ENCODE data around the gene ZSWIM4. TPM values are rescaled to one million over a fixed set of nuclear protein-coding genes. Genes with fewer than 3 reads are reported as not detected.

Gene ZSWIM4
- total and polyA plus RNA-seq, 2 of the 13 experiments (the other 11 are each of a cell fraction or from before 2014, with no cell fraction given) = 0.33 to 0.86 TPM

DNA sequence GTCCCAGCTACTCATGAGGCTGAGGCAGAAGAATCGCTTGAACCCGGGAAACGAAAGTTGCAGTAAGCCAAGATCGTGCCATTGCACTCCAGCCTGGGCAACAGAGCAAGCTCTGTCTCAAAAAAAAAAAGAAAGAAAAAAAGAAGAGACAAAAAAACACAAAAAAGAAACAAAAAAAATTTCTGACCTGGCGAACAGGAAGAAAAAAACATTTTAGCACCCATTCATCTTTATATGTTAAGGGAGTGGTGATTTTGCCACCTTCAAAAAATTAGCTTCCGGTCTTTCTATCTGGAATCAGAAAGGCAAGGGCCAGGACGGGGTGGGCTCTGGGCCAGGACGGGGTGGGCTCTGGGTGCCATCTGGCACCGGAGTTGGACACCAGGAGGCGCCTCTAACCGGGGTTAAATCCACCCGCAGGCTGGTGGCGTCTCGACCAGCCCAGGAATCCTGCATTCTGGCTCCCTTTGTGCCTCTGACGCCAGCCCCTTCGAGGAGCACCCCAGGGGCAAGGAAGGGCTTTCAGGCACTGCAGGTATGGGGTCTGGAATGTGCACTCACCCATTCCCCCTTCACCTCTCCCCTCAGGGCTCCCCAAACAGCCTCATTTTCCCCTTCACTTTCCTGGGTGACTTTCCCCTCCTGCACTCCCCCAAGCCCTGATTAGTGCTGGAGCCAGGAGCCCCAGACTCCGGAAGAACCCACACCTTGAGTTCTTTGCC lies 10.4 kb upstream of the ZSWIM4 start (continued):
- TF ChIP-seq ZNF781 (CRISPR knock-in tag; IDR thresholded peaks at IDR 0.05; ENCODE audit: borderline replicate concordance, not compliant biosample characterization) = no peak
- no peak for TF ChIP-seq TBP (CRISPR knock-in tag; IDR thresholded peaks at IDR 0.05)
- no peak for TF ChIP-seq RAD51 (IDR thresholded peaks at IDR 0.05; ENCODE audit: borderline replicate concordance)
- TF ChIP-seq NR2F6 (IDR thresholded peaks at IDR 0.05) = no peak
- 0 out of 2 replicates have a peak, but pooled peaks have one; percentile 23 for TF ChIP-seq NR2F6 (CRISPR knock-in tag; IDR thresholded peaks at IDR 0.05)
- no peak for TF ChIP-seq ZNF674 (CRISPR knock-in tag; IDR thresholded peaks at IDR 0.05; ENCODE audit: low read depth)
- TF ChIP-seq, protein P1, sequence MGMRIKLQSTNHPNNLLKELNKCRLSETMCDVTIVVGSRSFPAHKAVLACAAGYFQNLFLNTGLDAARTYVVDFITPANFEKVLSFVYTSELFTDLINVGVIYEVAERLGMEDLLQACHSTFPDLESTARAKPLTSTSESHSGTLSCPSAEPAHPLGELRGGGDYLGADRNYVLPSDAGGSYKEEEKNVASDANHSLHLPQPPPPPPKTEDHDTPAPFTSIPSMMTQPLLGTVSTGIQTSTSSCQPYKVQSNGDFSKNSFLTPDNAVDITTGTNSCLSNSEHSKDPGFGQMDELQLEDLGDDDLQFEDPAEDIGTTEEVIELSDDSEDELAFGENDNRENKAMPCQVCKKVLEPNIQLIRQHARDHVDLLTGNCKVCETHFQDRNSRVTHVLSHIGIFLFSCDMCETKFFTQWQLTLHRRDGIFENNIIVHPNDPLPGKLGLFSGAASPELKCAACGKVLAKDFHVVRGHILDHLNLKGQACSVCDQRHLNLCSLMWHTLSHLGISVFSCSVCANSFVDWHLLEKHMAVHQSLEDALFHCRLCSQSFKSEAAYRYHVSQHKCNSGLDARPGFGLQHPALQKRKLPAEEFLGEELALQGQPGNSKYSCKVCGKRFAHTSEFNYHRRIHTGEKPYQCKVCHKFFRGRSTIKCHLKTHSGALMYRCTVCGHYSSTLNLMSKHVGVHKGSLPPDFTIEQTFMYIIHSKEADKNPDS (CRISPR knock-in tag; IDR thresholded peaks at IDR 0.05) = no peak
- TF ChIP-seq SAP130 (CRISPR knock-in tag; IDR thresholded peaks at IDR 0.05; ENCODE audit: low read depth) = peak; percentile 30; the same call in 1 of the 2 replicates
- no peak for TF ChIP-seq ZNF33A (CRISPR knock-in tag; IDR thresholded peaks at IDR 0.05; ENCODE audit: borderline replicate concordance)
- TF ChIP-seq, protein P2, sequence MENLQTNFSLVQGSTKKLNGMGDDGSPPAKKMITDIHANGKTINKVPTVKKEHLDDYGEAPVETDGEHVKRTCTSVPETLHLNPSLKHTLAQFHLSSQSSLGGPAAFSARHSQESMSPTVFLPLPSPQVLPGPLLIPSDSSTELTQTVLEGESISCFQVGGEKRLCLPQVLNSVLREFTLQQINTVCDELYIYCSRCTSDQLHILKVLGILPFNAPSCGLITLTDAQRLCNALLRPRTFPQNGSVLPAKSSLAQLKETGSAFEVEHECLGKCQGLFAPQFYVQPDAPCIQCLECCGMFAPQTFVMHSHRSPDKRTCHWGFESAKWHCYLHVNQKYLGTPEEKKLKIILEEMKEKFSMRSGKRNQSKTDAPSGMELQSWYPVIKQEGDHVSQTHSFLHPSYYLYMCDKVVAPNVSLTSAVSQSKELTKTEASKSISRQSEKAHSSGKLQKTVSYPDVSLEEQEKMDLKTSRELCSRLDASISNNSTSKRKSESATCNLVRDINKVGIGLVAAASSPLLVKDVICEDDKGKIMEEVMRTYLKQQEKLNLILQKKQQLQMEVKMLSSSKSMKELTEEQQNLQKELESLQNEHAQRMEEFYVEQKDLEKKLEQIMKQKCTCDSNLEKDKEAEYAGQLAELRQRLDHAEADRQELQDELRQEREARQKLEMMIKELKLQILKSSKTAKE (CRISPR knock-in tag; IDR thresholded peaks at IDR 0.05; ENCODE audit: borderline replicate concordance) = no peak
- no peak for TF ChIP-seq TBX2 (CRISPR knock-in tag; IDR thresholded peaks at IDR 0.05; ENCODE audit: borderline replicate concordance)
- TF ChIP-seq, protein P3, sequence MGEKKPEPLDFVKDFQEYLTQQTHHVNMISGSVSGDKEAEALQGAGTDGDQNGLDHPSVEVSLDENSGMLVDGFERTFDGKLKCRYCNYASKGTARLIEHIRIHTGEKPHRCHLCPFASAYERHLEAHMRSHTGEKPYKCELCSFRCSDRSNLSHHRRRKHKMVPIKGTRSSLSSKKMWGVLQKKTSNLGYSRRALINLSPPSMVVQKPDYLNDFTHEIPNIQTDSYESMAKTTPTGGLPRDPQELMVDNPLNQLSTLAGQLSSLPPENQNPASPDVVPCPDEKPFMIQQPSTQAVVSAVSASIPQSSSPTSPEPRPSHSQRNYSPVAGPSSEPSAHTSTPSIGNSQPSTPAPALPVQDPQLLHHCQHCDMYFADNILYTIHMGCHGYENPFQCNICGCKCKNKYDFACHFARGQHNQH (CRISPR knock-in tag; IDR thresholded peaks at IDR 0.05) = peak; percentile 30; the same call in 1 of the 2 replicates
- no peak for TF ChIP-seq ZMAT3 (CRISPR knock-in tag; conservative IDR thresholded peaks at IDR 0.05)
- TF ChIP-seq, protein P4, sequence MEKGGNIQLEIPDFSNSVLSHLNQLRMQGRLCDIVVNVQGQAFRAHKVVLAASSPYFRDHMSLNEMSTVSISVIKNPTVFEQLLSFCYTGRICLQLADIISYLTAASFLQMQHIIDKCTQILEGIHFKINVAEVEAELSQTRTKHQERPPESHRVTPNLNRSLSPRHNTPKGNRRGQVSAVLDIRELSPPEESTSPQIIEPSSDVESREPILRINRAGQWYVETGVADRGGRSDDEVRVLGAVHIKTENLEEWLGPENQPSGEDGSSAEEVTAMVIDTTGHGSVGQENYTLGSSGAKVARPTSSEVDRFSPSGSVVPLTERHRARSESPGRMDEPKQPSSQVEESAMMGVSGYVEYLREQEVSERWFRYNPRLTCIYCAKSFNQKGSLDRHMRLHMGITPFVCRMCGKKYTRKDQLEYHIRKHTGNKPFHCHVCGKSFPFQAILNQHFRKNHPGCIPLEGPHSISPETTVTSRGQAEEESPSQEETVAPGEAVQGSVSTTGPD (CRISPR knock-in tag; IDR thresholded peaks at IDR 0.05) = no peak
- TF ChIP-seq KDM1A (CRISPR knock-in tag; IDR thresholded peaks at IDR 0.05) = no peak
- no peak for TF ChIP-seq FLYWCH1 (CRISPR knock-in tag; IDR thresholded peaks at IDR 0.05)
- TF ChIP-seq, protein P5, sequence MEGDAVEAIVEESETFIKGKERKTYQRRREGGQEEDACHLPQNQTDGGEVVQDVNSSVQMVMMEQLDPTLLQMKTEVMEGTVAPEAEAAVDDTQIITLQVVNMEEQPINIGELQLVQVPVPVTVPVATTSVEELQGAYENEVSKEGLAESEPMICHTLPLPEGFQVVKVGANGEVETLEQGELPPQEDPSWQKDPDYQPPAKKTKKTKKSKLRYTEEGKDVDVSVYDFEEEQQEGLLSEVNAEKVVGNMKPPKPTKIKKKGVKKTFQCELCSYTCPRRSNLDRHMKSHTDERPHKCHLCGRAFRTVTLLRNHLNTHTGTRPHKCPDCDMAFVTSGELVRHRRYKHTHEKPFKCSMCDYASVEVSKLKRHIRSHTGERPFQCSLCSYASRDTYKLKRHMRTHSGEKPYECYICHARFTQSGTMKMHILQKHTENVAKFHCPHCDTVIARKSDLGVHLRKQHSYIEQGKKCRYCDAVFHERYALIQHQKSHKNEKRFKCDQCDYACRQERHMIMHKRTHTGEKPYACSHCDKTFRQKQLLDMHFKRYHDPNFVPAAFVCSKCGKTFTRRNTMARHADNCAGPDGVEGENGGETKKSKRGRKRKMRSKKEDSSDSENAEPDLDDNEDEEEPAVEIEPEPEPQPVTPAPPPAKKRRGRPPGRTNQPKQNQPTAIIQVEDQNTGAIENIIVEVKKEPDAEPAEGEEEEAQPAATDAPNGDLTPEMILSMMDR (CRISPR knock-in tag; IDR thresholded peaks at IDR 0.05) = peak; percentile 85
- TF ChIP-seq, protein P6, sequence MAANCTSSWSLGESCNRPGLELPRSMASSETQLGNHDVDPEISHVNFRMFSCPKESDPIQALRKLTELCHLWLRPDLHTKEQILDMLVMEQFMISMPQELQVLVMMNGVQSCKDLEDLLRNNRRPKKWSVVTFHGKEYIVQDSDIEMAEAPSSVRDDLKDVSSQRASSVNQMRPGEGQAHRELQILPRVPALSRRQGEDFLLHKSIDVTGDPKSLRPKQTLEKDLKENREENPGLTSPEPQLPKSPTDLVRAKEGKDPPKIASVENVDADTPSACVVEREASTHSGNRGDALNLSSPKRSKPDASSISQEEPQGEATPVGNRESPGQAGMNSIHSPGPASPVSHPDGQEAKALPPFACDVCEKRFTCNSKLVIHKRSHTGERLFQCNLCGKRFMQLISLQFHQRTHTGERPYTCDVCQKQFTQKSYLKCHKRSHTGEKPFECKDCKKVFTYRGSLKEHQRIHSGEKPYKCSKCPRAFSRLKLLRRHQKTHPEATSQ (CRISPR knock-in tag; IDR thresholded peaks at IDR 0.05; ENCODE audit: borderline replicate concordance) = no peak
- TF ChIP-seq ZNF337 (CRISPR knock-in tag; IDR thresholded peaks at IDR 0.05; ENCODE audit: borderline replicate concordance, low read depth) = no peak
